Lung (tissue), 12 donors: ENCODE measurements around the gene PCDH9. TPM values are rescaled to one million over a fixed set of nuclear protein-coding genes. Genes with fewer than 3 reads are reported as not detected.
"Not testable (repeated sequence)": the region's sequence is repeated elsewhere in the genome, so short reads cannot be mapped to it uniquely, and the experiment has no call there.

Experiments used
- ATAC-seq: fragments of 200-7000 bp; cut with Tn5 transposase; one replicate; pipeline ENCODE4 v1.9.1; 2020; ENCODE audit warnings: moderate number of reproducible peaks; ENCODE audit not compliant: insufficient read depth, low FRiP score
- DNase-seq, 3 donors: peaks; one replicate each; pipeline ENCODE4 v3.0.0-alpha.2; 2013 to 2017
- H3K27ac ChIP-seq, 2 donors: one replicate each; pipeline ENCODE4 v1.5.1; 2013; ENCODE audit warnings: mild to moderate bottlenecking in 2 of 2, moderate library complexity in 2 of 2, control low read depth in 1 of 2, inconsistent platforms in 1 of 2, low read depth in 1 of 2, low read length in 1 of 2
- H3K27me3 ChIP-seq, 3 donors: one replicate each; pipeline ENCODE4 v1.5.1; 2013; ENCODE audit warnings: low read length in 2 of 3; ENCODE audit not compliant: control insufficient read depth in 3 of 3, insufficient read depth in 3 of 3
- H3K36me3 ChIP-seq, 4 donors: one replicate each; pipeline ENCODE4 v1.5.1; 2013; ENCODE audit warnings: low read length in 4 of 4, mild to moderate bottlenecking in 1 of 4, moderate library complexity in 1 of 4; ENCODE audit not compliant: control insufficient read depth in 4 of 4, insufficient read depth in 4 of 4
- H3K4me1 ChIP-seq, 5 donors: one replicate each; pipeline ENCODE4 v1.5.1; 2013; ENCODE audit warnings: low read length in 5 of 5, mild to moderate bottlenecking in 2 of 5, moderate library complexity in 1 of 5; ENCODE audit not compliant: control insufficient read depth in 5 of 5, insufficient read depth in 5 of 5
- H3K4me3 ChIP-seq: one replicate; pipeline ENCODE4 v1.5.1; 2013; ENCODE audit warnings: mild to moderate bottlenecking, control low read depth, moderate library complexity
- H3K9ac ChIP-seq, 2 donors: one replicate each; pipeline ENCODE4 v1.5.1; 2013; ENCODE audit warnings: low read length in 2 of 2, control low read depth in 1 of 2; ENCODE audit not compliant: insufficient read depth in 1 of 2
- H3K9me3 ChIP-seq, 4 donors: one replicate each; pipeline ENCODE4 v1.5.1; 2013; ENCODE audit warnings: low read length in 3 of 4, mild to moderate bottlenecking in 1 of 4, moderate library complexity in 1 of 4; ENCODE audit not compliant: control insufficient read depth in 4 of 4, insufficient read depth in 3 of 4
- WGBS, 2 donors: extraction: QIAGEN DNeasy Blood & Tissue Kit; methylation state at CpG; one replicate each; pipeline ENCODE4 v1.1.7; 2013; 5-methylcytosine and 5-hydroxymethylcytosine counted together
- polyA plus RNA-seq, 2 donors: library from polyadenylated mRNA; stranded (reverse); fragments of 200-250 nt; gene quantifications; one replicate each; pipeline ENCODE4 v1.2.1, GENCODE V29; 2013
- total RNA-seq, 2 donors: library from RNA; depleted of rRNA in 1 of 2; stranded (reverse); fragments of >200 nt in 1 of 2; gene quantifications; one replicate each; pipeline ENCODE4 v1.2.1, GENCODE V29; 2014 to 2021
- TF ChIP-seq, protein P1 (sequence below): IDR thresholded peaks from 2 replicates; pipeline ENCODE4 v1.5.1; 2012; ENCODE audit warnings: mild to moderate bottlenecking; ENCODE audit errors: control extremely low read depth, extremely low read depth
- donor health status: control.
- donor health status: control.
- donor health status: Bipolar disorder and iron deficiency.
- donor health status: healthy.
- donor health status: DM: yes; HTN: yes; CAD: no.

Gene PCDH9
- total and polyA plus RNA-seq, 4 donors = 0.68 to 22.2 (median 4.1) TPM

- TF ChIP-seq, protein P1, sequence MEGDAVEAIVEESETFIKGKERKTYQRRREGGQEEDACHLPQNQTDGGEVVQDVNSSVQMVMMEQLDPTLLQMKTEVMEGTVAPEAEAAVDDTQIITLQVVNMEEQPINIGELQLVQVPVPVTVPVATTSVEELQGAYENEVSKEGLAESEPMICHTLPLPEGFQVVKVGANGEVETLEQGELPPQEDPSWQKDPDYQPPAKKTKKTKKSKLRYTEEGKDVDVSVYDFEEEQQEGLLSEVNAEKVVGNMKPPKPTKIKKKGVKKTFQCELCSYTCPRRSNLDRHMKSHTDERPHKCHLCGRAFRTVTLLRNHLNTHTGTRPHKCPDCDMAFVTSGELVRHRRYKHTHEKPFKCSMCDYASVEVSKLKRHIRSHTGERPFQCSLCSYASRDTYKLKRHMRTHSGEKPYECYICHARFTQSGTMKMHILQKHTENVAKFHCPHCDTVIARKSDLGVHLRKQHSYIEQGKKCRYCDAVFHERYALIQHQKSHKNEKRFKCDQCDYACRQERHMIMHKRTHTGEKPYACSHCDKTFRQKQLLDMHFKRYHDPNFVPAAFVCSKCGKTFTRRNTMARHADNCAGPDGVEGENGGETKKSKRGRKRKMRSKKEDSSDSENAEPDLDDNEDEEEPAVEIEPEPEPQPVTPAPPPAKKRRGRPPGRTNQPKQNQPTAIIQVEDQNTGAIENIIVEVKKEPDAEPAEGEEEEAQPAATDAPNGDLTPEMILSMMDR = no peak
Measured at GRCh38 chr13:66301006-66301405, 929.1 kb downstream of the PCDH9 start.

GRCh38 chr13:66296875-66297274 lies 933.3 kb downstream of the PCDH9 start:
- DNase-seq (no peak), ATAC-seq (no peak)
- Histone ChIP-seq H3K36me3 (no peaks in the 10 kb centered on the region), H3K9ac (no peak overlapping the region), H3K4me1 (no peaks in the 10 kb centered on the region), H3K27ac (no peak overlapping the region), H3K27me3 (no peaks in the 10 kb centered on the region), H3K4me3 (no peak overlapping the region), H3K9me3 (no peaks in the 10 kb centered on the region)
- WGBS, 2 donors = 79 to 89% methylated on average over 1 of the region's 1 CpG
- TF ChIP-seq, protein P1 = no peak

More at GRCh38 chr13:66301006-66301405, 929.1 kb downstream of the PCDH9 start:
- WGBS, 2 donors = 71 to 73% methylated on average over 1 of the region's 1 CpG
- Histone ChIP-seq H3K9me3 (no peaks in the 10 kb centered on the region), H3K36me3 (no peaks in the 10 kb centered on the region), H3K4me3 (no peak overlapping the region), H3K27me3 (no peaks in the 10 kb centered on the region), H3K27ac (no peak overlapping the region), H3K4me1 (no peaks in the 10 kb centered on the region), H3K9ac (no peak overlapping the region)
- ATAC-seq (no peak), DNase-seq (no peak)

GRCh38 chr13:66296328-66296727 lies 933.8 kb downstream of the PCDH9 start:
- H3K27me3 ChIP-seq = no peaks in the 10 kb centered on the region

GRCh38 chr13:66286806-66287205 lies 943.3 kb downstream of the PCDH9 start:
- H3K9me3 ChIP-seq, ATAC-seq, H3K36me3 ChIP-seq, H3K4me3 ChIP-seq, H3K27ac ChIP-seq, H3K9ac ChIP-seq, DNase-seq, H3K4me1 ChIP-seq, H3K27me3 ChIP-seq: not testable (repeated sequence)
- WGBS, 2 donors = 95 to 96% methylated on average over 5 of the region's 5 CpGs

More at GRCh38 chr13:66296328-66296727, 933.8 kb downstream of the PCDH9 start:
- no peak overlapping the region for H3K4me3 ChIP-seq
- no peaks in the 10 kb centered on the region for H3K4me1 ChIP-seq
- TF ChIP-seq, protein P1 = no peak
- H3K27ac ChIP-seq = no peak overlapping the region
- ATAC-seq = no peak
- H3K9ac ChIP-seq = no peak overlapping the region
- DNase-seq = no peak
- H3K9me3 ChIP-seq = no peaks in the 10 kb centered on the region
- H3K36me3 ChIP-seq = no peaks in the 10 kb centered on the region
